Mesodermal cell (in vitro differentiated cells): ENCODE data around the gene ADAMTS2.

ENCODE experiments used
- H3K27ac ChIP-seq: 2 replicates; pipeline ENCODE4 v1.7.0; 2013; ENCODE audit warnings: mild to moderate bottlenecking, low read depth, low read length, moderate library complexity; ENCODE audit not compliant: severe bottlenecking
- H3K36me3 ChIP-seq: 2 replicates; pipeline ENCODE4 v1.7.1; 2013; ENCODE audit warnings: mild to moderate bottlenecking, low read length, moderate library complexity; ENCODE audit not compliant: control insufficient read depth, insufficient read depth
- H3K4me1 ChIP-seq: one replicate; pipeline ENCODE4 v1.7.1; 2013; ENCODE audit warnings: mild to moderate bottlenecking, low read length; ENCODE audit not compliant: insufficient read depth, control insufficient read depth, poor library complexity, severe bottlenecking
- H3K4me3 ChIP-seq: 2 replicates; pipeline ENCODE4 v1.7.0; 2013; ENCODE audit warnings: low read length, control low read depth, mild to moderate bottlenecking; ENCODE audit not compliant: insufficient read depth, poor library complexity, severe bottlenecking; ENCODE audit errors: extremely low read depth
- H3K9me3 ChIP-seq: 2 replicates; pipeline ENCODE4 v1.7.1; 2013; ENCODE audit warnings: mild to moderate bottlenecking, low read length, moderate library complexity; ENCODE audit not compliant: control insufficient read depth
- WGBS, 2 experiments: methylation state at CpG; one replicate each; pipeline ENCODE4 v1.1.5; 2013; ENCODE audit warnings: missing lambda C conversion rate in 2 of 2; ENCODE audit not compliant: insufficient coverage in 2 of 2; 5-methylcytosine and 5-hydroxymethylcytosine counted together

Gene ADAMTS2

DNA sequence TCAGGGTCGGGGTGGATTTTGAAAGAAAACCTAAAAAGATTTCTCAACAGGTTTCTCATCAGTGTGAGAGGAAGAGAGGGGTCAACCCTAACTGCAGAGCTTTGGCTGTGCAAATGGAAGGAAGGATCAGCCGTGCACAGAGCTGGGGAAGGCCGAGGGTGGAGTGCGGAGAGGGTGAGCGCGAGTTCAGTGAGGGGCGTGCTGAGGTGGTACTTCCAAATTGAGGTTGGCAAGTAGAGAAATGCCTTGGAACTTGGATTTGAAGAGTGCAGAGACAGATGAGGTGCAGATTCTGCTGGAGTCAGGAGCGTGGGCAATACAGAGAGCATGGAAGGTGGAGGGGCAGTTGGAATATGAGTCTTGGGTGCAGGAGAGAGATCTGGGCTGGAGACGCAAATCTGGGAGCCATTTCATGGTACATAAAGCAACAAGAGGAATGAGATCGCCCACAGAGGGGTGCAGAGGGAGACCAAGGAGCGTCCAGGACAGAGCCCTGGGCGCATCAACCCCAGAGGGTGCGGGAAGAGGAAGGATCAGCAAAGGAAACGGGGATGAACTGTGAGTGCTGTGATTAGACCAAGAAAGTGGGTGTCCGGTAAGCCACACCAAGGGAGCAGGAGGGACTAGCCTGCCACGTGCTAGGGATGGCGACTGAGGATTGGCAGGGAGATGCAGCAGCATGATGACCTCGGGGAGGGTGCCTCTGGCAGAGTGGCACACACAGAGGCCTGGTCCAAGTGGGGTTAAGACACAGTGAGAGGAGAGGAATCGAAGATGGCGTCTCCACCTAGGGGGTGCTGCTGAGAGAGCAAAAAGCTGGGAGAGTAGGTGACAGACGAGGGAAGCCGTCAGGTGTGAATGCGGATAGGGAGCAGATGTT, 105.8 kb downstream of the ADAMTS2 start:
- no peaks in the 10 kb centered on the region for H3K36me3 ChIP-seq
- H3K4me1 ChIP-seq, result peaks cover 7% of the 10 kb centered on the region
- H3K27ac ChIP-seq, result no peak overlapping the region
- H3K4me3 ChIP-seq, result no peak overlapping the region
- H3K9me3 ChIP-seq, result peaks cover 3% of the 10 kb centered on the region
- 94 to 95% methylated on average over 22 to 23 of the region's 23 CpGs for WGBS, 2 experiments

DNA sequence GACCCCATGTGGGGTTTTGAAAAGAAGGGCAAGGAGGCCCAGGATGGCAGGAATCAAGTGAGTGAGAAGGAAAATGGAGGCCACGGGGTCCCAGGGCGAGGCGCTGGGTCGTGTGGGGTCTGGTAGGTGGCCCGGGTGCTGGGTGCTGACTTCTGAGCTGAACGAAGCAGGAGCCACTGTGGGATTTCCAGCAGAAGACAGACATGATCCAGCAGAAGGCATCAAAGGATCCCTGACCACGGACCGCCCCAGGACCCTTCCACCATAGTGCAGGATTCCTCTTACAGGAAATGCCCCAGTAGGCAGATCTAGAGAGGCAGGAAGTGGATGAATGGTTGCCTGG, 106.7 kb downstream of the ADAMTS2 start:
- Histone ChIP-seq H3K4me3 (no peak overlapping the region), H3K9me3 (peaks cover 3% of the 10 kb centered on the region), H3K36me3 (no peaks in the 10 kb centered on the region), H3K27ac (no peak overlapping the region), H3K4me1 (peaks cover 7% of the 10 kb centered on the region)
- 84% methylated on average over 5 to 6 of the region's 8 CpGs for WGBS, 2 experiments

DNA sequence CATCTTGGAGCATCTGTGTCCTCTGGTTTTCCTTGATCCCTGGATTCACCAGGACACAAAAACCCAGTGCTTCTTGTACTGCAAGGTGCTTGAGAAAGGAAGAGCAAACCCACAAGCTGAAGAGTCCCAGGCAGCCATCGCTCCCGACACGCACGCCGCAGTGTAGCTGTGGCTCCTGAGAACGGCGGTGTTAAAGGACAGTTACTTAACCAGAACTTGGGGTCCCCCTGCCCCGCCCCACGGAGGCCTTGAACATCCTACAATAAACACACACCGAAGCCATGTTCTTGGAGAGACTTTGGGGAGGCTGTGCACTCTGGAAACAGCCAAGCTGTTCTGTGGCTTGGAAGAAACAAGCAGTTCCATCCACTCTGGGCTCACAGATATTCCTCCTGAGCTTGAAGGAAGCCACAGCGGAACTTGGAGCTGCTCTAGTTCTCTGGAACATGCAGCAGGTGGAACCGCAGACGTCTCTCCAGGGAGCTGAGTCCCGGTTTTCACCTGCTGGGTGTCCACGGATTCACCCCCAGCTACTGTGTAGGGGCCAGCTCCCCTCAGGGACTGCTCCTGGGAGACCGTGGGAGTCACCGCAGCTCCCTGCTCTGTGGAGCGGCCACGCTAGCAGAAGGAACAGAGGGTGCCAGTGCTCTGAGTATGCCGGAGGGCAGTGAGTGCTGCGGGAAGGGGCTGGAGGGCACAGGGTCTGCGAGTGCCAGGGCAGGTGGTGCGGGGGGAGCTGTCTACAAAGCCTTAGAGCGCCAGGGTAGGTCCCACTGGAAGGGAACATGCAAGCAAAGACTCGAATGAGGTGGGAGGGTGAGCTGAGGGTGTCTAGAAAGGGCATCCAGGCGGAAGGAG, 107.3 kb downstream of the ADAMTS2 start:
- WGBS, 2 experiments, result 90 to 92% methylated on average over 25 to 26 of the region's 26 CpGs
- H3K9me3 ChIP-seq, result peaks cover 3% of the 10 kb centered on the region
- no peak overlapping the region for H3K4me3 ChIP-seq
- H3K27ac ChIP-seq, result no peak overlapping the region
- peaks cover 1% of the 10 kb centered on the region for H3K4me1 ChIP-seq
- no peaks in the 10 kb centered on the region for H3K36me3 ChIP-seq

DNA sequence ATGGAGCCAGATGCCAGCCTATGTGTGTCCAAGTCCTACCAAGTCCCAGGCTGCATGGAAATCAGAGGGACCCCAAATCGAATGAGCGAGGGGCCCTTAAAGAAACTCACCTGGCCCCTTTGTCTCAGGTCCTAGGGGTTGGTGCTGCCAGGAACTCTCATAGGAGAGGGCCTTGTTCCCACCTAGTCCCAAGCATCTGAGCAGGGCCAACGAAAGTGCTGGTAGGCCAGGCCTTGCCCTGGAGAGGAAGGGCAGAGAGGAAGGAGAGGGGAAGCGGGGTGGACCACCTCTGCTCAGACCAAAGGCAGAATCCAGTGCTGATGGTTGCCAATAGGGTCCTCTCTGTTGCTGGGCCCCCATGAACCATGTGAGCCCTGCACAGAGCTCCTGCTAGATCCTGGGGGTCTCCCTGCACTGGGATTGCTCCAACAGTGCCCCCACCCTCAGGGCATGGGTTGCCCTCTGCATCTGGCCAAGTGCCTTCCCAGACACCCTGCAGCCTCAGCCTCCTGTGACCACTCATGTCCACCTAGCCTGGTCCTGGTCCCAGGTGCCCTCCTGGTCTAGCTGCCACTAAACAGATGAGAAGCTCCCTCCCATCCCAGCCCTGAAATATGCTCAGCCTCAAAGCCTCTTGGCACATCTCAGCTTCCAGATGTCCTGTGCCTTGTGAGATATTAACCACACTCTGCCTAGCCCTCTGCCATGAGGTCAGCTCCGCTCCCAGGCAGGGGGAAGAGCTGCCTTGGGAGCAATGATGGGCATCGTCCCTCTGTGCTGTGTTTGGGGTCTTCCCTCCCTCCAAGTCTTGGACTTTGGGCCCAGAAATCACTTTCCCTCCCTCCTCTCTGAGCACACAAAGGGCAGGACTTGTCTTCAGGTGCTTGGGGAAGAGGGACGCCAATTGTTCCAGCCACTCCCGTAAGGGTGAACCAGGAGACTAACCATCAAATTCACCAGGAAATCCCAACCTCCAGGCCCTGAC, 109.6 kb downstream of the ADAMTS2 start:
- no peak overlapping the region for H3K27ac ChIP-seq
- peaks cover 3% of the 10 kb centered on the region for H3K9me3 ChIP-seq
- H3K4me3 ChIP-seq, result no peak overlapping the region
- H3K4me1 ChIP-seq, result no peaks in the 10 kb centered on the region
- H3K36me3 ChIP-seq, result no peaks in the 10 kb centered on the region
- 89% methylated on average over 5 of the region's 8 CpGs for WGBS, 2 experiments

DNA sequence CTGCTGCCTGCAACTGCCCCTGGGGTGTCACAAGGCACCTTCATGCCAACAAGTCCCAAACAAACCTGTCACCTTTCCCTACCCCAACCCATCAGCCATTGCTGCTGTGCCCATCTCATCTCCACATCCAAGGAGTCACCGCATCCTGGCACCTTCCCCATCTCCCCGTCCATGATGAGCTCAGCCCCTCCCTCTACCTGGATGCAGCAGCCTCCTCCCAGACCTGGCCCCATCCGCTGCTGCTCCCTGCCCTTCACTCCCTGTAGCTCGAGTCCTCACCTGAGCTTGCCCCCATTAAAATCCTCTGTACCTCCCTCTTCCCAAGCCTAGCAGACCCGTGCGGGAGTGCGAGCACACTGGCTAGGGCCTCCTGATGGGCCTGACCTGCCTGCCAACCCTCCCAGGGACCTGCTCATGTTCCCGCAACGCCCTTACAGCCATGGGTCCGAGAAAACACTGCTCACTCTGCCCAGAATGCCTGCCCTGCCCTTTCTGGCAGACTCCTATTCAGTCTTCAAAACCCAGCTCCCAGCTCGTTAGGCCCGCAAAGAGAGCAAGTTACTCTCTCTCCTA, 110.6 kb downstream of the ADAMTS2 start:
- Histone ChIP-seq H3K4me1 (no peaks in the 10 kb centered on the region), H3K27ac (no peak overlapping the region), H3K4me3 (no peak overlapping the region), H3K9me3 (peaks cover 3% of the 10 kb centered on the region), H3K36me3 (no peaks in the 10 kb centered on the region)
- 92 to 93% methylated on average over 8 to 12 of the region's 12 CpGs for WGBS, 2 experiments

DNA sequence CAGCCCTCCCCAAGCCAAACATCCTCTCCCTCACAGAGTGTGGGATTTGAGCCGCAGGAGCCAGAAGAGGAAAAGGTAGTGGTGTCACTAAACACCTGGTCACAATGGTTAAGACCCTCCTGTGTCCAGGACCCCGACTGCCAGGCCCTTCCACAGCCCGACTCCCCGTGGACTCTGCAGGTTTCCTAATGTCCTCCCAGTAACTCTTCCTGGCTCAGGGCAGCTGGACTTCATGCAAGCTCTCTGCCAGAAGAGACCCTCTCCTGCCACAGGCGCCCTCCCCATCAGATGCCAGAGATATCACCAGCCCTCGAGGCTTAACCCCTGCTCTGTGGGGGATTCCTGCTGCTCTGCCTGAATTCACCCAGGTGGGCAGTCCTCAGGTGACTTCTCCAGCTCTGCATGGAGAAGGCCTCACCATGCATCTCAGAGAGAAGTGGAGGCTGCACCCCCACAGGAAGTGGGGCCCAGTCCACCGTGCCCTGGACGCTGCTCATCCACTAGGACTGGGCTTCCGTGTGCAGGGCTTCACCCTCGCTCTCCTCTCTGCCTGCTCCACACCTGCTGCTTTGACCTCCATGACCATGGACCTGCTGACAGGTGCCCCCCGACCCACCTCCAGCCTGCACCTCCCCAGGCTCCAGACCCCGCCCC, 111.2 kb downstream of the ADAMTS2 start:
- no peak overlapping the region for H3K4me3 ChIP-seq
- H3K4me1 ChIP-seq, result peaks cover 4% of the 10 kb centered on the region
- peaks cover 3% of the 10 kb centered on the region for H3K9me3 ChIP-seq
- no peak overlapping the region for H3K27ac ChIP-seq
- no peaks in the 10 kb centered on the region for H3K36me3 ChIP-seq
- 83 to 88% methylated on average over 9 to 12 of the region's 12 CpGs for WGBS, 2 experiments

DNA sequence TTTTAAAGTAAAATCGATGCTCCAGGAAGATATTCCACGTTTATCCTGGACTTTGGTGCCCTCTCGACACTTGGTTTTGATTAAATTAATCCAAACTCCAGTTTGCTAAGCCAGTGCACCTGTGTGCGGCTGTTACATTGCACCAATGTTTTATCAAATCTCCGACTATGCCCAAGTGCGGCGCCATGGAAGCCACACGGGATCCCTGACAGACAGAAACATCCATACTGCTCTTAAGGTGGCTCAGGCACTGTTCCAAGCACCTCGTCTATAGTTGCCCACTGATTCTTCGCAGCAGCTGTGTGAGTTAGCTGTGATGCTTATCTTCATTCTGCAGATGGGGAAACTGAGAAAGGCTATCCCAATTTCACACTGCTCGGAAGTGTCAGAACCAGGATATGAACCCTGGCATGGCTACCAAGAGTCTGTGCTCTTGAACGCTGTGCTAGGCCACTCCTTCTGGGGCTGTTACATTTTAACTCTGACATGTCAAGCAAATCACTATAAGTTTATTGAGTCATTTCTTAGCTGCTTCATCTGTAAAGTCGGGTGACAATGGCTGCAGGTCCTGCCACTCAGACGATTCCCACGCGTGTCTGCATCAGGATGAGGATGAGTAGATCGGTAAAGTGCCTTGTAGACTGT, 113.0 kb downstream of the ADAMTS2 start:
- H3K27ac ChIP-seq, result no peak overlapping the region
- H3K36me3 ChIP-seq, result no peaks in the 10 kb centered on the region
- 94 to 95% methylated on average over 13 to 16 of the region's 17 CpGs for WGBS, 2 experiments
- peaks cover 4% of the 10 kb centered on the region for H3K4me1 ChIP-seq
- no peak overlapping the region for H3K4me3 ChIP-seq
- H3K9me3 ChIP-seq, result peaks cover 3% of the 10 kb centered on the region

DNA sequence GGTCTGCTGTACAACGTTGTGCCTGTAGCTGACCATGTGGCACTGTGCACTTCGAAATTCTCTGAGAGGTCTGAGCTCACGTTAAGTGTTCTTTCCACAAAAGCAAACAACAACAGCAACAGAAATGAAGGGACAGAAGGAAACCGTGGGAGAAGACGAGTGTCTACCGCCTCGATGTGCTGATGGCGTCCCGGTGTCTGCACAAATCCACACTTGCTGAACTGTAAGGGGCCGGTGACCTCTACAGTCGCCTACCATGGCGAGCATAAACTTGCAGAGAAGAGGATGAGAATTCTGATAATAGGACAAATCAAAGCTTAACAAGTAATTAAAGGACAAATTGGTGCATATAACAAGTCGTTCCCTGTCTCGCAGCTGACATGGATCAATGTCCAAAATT, 114.0 kb downstream of the ADAMTS2 start:
- no peak overlapping the region for H3K27ac ChIP-seq
- WGBS, 2 experiments, result 92 to 95% methylated on average over 10 to 11 of the region's 14 CpGs
- H3K36me3 ChIP-seq, result no peaks in the 10 kb centered on the region
- H3K4me3 ChIP-seq, result no peak overlapping the region
- H3K9me3 ChIP-seq, result no peaks in the 10 kb centered on the region
- peaks cover 4% of the 10 kb centered on the region for H3K4me1 ChIP-seq

DNA sequence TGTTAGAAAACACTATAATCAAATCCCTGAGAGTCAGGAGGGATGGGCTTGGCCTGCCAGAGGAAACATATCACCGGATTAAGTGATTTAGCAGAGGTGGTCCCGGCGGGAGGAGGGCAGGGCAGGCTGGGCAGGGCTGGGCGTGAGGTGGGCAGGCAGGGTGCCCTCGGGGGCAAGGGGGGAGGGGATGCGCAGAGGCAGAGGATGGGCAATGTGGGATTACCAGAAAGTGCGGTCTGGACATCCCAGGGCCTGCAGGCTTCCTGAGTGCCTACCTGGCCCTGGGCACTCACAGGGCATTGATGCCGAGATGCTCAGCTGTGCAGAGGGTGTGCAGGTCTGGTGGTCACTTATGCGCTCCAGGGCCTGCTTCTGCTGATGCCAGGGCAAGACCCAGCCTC, 115.2 kb downstream of the ADAMTS2 start:
- H3K4me3 ChIP-seq, result no peak overlapping the region
- no peak overlapping the region for H3K27ac ChIP-seq
- H3K9me3 ChIP-seq, result peaks cover 3% of the 10 kb centered on the region
- 86 to 87% methylated on average over 6 to 9 of the region's 9 CpGs for WGBS, 2 experiments
- H3K36me3 ChIP-seq, result no peaks in the 10 kb centered on the region
- H3K4me1 ChIP-seq, result peaks cover 4% of the 10 kb centered on the region
